ENCODE results near the gene NEURL4. TPM values are rescaled to one million over a fixed set of nuclear protein-coding genes. Genes with fewer than 3 reads are reported as not detected.

The NEURL4 gene
- total and polyA plus RNA-seq, 7 donors, result 20.7 to 53.8 (median 26.8) TPM

DNA sequence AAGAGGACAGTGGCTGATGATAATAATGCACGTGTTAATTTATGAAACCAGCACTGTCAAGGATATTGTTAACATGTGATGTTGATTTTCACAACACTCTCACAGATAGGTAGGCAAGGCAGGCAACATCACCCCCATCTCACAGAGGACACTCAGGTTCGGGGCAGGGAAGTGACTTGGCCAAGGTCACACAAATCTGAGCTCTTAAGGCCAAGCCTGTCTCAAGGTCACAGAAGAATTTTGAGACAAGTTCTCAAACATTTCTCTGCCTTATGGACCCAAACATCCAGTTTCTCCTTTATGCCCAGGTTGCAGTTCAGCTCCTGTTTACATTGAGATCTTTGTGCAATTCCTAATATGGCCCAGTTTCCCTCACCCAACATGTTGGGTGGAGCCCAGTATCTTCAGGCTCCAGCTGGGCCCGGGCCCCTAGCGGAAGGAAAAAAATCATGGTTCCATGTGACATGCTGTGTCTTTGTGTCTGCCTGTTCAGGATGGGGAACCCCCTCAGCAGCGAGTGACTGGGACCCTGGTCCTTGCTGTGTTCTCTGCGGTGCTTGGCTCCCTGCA, 46.3 kb downstream of the NEURL4 start:
- Histone ChIP-seq H3K9me3 (no peaks in the 10 kb centered on the region), H3K4me1 (peaks cover 29% of the 10 kb centered on the region), H3K27me3 (ENCODE audit: insufficient read depth in 3 of 3, low read length in 2 of 3) (no peaks in the 10 kb centered on the region), H3K36me3 (ENCODE audit: insufficient read depth in 1 of 2, low read depth in 1 of 2) (peaks cover 0 to 42% of the 10 kb centered on the region in 2 donors), H3K27ac (peak overlapping the region; percentile 96), H3K4me3 (peak overlapping the region; percentile 86)
- peak in 1 of 2 donors; percentile 62 for DNase-seq
- intact Hi-C loops (cut with DNase I), result loop anchor here in 1 of 2 donors (5.0 kb wide), 1 partner anchor 64 kb away; no protein-coding TSS in a partner anchor
- 24 to 36% (median 25%) methylated on average over 6 of the region's 6 CpGs for WGBS, 3 donors
- TF ChIP-seq, protein P1, sequence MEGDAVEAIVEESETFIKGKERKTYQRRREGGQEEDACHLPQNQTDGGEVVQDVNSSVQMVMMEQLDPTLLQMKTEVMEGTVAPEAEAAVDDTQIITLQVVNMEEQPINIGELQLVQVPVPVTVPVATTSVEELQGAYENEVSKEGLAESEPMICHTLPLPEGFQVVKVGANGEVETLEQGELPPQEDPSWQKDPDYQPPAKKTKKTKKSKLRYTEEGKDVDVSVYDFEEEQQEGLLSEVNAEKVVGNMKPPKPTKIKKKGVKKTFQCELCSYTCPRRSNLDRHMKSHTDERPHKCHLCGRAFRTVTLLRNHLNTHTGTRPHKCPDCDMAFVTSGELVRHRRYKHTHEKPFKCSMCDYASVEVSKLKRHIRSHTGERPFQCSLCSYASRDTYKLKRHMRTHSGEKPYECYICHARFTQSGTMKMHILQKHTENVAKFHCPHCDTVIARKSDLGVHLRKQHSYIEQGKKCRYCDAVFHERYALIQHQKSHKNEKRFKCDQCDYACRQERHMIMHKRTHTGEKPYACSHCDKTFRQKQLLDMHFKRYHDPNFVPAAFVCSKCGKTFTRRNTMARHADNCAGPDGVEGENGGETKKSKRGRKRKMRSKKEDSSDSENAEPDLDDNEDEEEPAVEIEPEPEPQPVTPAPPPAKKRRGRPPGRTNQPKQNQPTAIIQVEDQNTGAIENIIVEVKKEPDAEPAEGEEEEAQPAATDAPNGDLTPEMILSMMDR (IDR thresholded peaks at IDR 0.05), result no peak
- ATAC-seq, result no peak

GRCh38 chr17:7281953-7282751, 47.0 kb downstream of the NEURL4 start:
- Histone ChIP-seq H3K27ac (peak overlapping the region; percentile 96), H3K9me3 (no peaks in the 10 kb centered on the region), H3K36me3 (ENCODE audit: insufficient read depth in 1 of 2, low read depth in 1 of 2) (peaks cover 0 to 35% of the 10 kb centered on the region in 2 donors), H3K27me3 (ENCODE audit: insufficient read depth in 3 of 3, low read length in 2 of 3) (no peaks in the 10 kb centered on the region), H3K4me3 (peak overlapping the region; percentile 86), H3K4me1 (peaks cover 29% of the 10 kb centered on the region)
- peak; percentile 84 to 97 for DNase-seq
- 1 to 2% (median 2%) methylated on average over 37 to 43 of the region's 43 CpGs for WGBS, 3 donors
- TF ChIP-seq, protein P1 (IDR thresholded peaks at IDR 0.05), result no peak
- peak; percentile 47 to 71 (median 70) for ATAC-seq
- intact Hi-C loops (cut with DNase I), result loop anchor here (2.0 to 5.0 kb wide), 3 partner anchors 15 to 65 kb away; partner anchors contain the start of gene GABARAP (in 1 of the 2)

GRCh38 chr17:7281074-7281952, 47.8 kb downstream of the NEURL4 start, which contains the start of gene SLC2A4:
SLC2A4 (plus strand) TSS chr17:7281718; CDS start chr17:7281935, 217 bp downstream.
- peak; percentile 78 to 84 (median 79) for ATAC-seq
- no peaks in the 10 kb centered on the region for H3K9me3 ChIP-seq
- peak; percentile 95 to 98 for DNase-seq
- H3K27me3 ChIP-seq (ENCODE audit: insufficient read depth in 3 of 3, low read length in 2 of 3), result no peaks in the 10 kb centered on the region
- peaks cover 0 to 28% of the 10 kb centered on the region in 2 donors for H3K36me3 ChIP-seq (ENCODE audit: insufficient read depth in 1 of 2, low read depth in 1 of 2)
- peak within 1 kb of the TSS; percentile 86 for H3K4me3 ChIP-seq
- WGBS, 3 donors, result 0 to 1% (median 1%) methylated on average over 64 to 71 of the region's 71 CpGs
- peaks cover 29% of the 10 kb centered on the region for H3K4me1 ChIP-seq
- TF ChIP-seq, protein P1 (IDR thresholded peaks at IDR 0.05), result no peak
- intact Hi-C loops (cut with DNase I), result loop anchor here (2.0 to 5.0 kb wide), 3 partner anchors 15 to 66 kb away; partner anchors contain the start of gene GABARAP (in 1 of the 2)
- peak within 1 kb of the TSS; percentile 96 for H3K27ac ChIP-seq

DNA sequence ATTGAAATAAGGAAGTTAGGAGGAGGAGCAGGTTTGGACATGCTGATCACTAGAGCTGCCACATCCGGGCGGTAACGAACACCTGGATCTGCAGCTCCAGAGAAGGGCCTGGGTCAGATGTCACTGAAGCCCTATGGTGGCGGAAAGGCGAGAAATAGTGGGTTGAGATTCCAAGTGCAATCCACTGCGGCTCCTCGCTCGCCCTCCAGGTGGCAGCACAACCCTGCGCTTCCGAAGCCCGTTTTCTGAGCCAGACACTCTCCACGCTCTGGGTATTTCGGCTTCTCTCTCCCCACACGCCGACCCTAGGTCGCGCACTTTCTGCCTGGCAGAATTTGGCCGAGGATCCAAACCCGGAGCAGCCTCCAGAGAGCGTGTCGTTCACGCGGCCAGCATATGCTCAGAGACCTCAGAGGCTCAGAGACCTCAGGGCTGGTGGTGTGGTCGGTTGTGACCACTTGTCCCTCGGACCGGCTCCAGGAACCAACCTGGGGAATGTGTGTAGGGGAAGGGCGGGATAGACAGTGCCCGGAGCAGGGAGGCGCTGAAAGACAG, 48.5 kb downstream of the NEURL4 start:
- intact Hi-C loops (cut with DNase I), result loop anchor here (1.0 to 5.0 kb wide), 4 partner anchors 16 to 67 kb away; partner anchors contain the start of gene GABARAP (in 1 of the 2)
- Histone ChIP-seq H3K36me3 (ENCODE audit: insufficient read depth in 1 of 2, low read depth in 1 of 2) (peaks cover 0 to 21% of the 10 kb centered on the region in 2 donors), H3K9me3 (no peaks in the 10 kb centered on the region), H3K4me1 (peaks cover 28% of the 10 kb centered on the region), H3K4me3 (peak overlapping the region; percentile 86), H3K27me3 (ENCODE audit: insufficient read depth in 3 of 3, low read length in 2 of 3) (no peaks in the 10 kb centered on the region), H3K27ac (peak overlapping the region; percentile 96)
- WGBS, 3 donors, result 0 to 1% (median 1%) methylated on average over 29 of the region's 29 CpGs
- peak; percentile 56 to 74 (median 61) for ATAC-seq
- TF ChIP-seq, protein P1 (IDR thresholded peaks at IDR 0.05), result peak; percentile 89
- peak; percentile 85 to 93 for DNase-seq

All from psoas muscle (tissue), 8 donors.